ENCODE data around the gene LTBP4.
A peak's percentile ranks its signal among the peaks of the same experiment; 100 is the strongest.

The LTBP4 gene

DNA sequence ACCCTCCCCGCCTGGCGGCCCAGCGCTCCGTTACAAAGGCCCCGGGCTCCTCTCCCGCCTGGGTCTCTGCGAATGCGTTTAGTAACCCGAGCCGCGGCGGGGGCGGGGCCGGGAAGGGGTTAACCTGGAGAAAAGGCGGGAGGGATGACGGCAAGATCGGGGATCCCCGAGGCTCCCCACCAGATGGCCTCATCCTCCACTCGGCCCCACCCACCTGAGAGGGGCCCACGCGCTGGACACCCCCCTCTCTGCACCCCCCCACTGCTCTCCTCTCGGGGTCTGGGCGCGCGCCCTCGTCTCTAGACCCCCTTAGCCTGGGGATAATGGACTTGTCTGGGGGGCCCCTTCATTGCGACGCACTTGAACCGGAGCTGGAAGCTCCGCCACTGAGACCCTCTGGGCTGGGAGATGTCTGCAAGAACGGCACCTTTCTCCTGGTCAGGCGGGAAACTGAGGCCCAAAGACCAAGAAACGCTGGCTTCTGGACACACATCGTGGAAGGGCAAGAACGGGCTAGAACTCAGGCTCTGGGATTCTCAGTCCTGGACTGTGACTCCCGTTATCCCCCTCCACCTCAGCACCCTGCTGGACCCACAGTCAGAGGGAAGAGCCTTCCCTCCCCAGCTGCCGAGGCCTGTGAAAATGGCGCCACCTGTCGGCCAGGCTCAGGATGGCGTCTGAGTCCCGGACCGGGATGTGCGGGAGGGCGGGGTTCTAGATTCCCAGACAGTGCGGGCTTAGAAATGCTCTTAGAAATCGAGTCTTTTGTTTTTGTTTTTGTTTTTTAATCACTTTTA, 2.9 kb upstream of the LTBP4 start:
- H3K27ac ChIP-seq (replicated peaks) = no peak overlapping the region

GRCh38 chr19:40598918-40599307, 2.3 kb upstream of the LTBP4 start:
- no peak for DNase-seq (ENCODE audit: low read depth in 1 of 2, low spot score in 1 of 2)
- Histone ChIP-seq H3K27ac (replicated peaks) (no peak overlapping the region), H3K4me3 (replicated peaks; ENCODE audit: insufficient read depth, low read length) (no peak overlapping the region), H3K27me3 (ENCODE audit: insufficient read depth, poor library complexity, severe bottlenecking) (peaks cover 52% of the 10 kb centered on the region)
- TF ChIP-seq, protein P1, sequence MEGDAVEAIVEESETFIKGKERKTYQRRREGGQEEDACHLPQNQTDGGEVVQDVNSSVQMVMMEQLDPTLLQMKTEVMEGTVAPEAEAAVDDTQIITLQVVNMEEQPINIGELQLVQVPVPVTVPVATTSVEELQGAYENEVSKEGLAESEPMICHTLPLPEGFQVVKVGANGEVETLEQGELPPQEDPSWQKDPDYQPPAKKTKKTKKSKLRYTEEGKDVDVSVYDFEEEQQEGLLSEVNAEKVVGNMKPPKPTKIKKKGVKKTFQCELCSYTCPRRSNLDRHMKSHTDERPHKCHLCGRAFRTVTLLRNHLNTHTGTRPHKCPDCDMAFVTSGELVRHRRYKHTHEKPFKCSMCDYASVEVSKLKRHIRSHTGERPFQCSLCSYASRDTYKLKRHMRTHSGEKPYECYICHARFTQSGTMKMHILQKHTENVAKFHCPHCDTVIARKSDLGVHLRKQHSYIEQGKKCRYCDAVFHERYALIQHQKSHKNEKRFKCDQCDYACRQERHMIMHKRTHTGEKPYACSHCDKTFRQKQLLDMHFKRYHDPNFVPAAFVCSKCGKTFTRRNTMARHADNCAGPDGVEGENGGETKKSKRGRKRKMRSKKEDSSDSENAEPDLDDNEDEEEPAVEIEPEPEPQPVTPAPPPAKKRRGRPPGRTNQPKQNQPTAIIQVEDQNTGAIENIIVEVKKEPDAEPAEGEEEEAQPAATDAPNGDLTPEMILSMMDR (IDR thresholded peaks at IDR 0.05; ENCODE audit: insufficient read depth, low read length) = no peak
- TF ChIP-seq, protein P2, sequence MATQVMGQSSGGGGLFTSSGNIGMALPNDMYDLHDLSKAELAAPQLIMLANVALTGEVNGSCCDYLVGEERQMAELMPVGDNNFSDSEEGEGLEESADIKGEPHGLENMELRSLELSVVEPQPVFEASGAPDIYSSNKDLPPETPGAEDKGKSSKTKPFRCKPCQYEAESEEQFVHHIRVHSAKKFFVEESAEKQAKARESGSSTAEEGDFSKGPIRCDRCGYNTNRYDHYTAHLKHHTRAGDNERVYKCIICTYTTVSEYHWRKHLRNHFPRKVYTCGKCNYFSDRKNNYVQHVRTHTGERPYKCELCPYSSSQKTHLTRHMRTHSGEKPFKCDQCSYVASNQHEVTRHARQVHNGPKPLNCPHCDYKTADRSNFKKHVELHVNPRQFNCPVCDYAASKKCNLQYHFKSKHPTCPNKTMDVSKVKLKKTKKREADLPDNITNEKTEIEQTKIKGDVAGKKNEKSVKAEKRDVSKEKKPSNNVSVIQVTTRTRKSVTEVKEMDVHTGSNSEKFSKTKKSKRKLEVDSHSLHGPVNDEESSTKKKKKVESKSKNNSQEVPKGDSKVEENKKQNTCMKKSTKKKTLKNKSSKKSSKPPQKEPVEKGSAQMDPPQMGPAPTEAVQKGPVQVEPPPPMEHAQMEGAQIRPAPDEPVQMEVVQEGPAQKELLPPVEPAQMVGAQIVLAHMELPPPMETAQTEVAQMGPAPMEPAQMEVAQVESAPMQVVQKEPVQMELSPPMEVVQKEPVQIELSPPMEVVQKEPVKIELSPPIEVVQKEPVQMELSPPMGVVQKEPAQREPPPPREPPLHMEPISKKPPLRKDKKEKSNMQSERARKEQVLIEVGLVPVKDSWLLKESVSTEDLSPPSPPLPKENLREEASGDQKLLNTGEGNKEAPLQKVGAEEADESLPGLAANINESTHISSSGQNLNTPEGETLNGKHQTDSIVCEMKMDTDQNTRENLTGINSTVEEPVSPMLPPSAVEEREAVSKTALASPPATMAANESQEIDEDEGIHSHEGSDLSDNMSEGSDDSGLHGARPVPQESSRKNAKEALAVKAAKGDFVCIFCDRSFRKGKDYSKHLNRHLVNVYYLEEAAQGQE (IDR thresholded peaks at IDR 0.05; ENCODE audit: insufficient replicate concordance, low read depth) = no peak
- TF ChIP-seq SPI1 (IDR thresholded peaks at IDR 0.05; ENCODE audit: borderline replicate concordance, low read depth) = no peak
- TF ChIP-seq POLR2AphosphoS5 (IDR thresholded peaks at IDR 0.05; ENCODE audit: low read depth) = no peak
- TF ChIP-seq GABPA (IDR thresholded peaks at IDR 0.05; ENCODE audit: low read depth) = no peak

More for the DNA sequence above, 2.9 kb upstream of the LTBP4 start:
- TF ChIP-seq, protein P1 (IDR thresholded peaks at IDR 0.05; ENCODE audit: insufficient read depth, low read length) = peak; percentile 82
- TF ChIP-seq, protein P2 (IDR thresholded peaks at IDR 0.05; ENCODE audit: insufficient replicate concordance, low read depth) = no peak
- Histone ChIP-seq H3K4me3 (replicated peaks; ENCODE audit: insufficient read depth, low read length) (no peak overlapping the region), H3K27me3 (ENCODE audit: insufficient read depth, poor library complexity, severe bottlenecking) (peaks cover 52% of the 10 kb centered on the region)
- DNase-seq (ENCODE audit: low read depth in 1 of 2, low spot score in 1 of 2) = peak in 1 of 2 experiments; percentile 78

- TF ChIP-seq, protein P2 (IDR thresholded peaks at IDR 0.05; ENCODE audit: insufficient replicate concordance, low read depth) = no peak
- TF ChIP-seq, protein P1 (IDR thresholded peaks at IDR 0.05; ENCODE audit: insufficient read depth, low read length) = no peak
- TF ChIP-seq SPI1 (IDR thresholded peaks at IDR 0.05; ENCODE audit: borderline replicate concordance, low read depth) (no peak), GABPA (IDR thresholded peaks at IDR 0.05; ENCODE audit: low read depth) (no peak), POLR2AphosphoS5 (IDR thresholded peaks at IDR 0.05; ENCODE audit: low read depth) (no peak)
- peaks cover 52% of the 10 kb centered on the region for H3K27me3 ChIP-seq (ENCODE audit: insufficient read depth, poor library complexity, severe bottlenecking)
- no peak overlapping the region for H3K4me3 ChIP-seq (replicated peaks; ENCODE audit: insufficient read depth, low read length)
- no peak overlapping the region for H3K27ac ChIP-seq (replicated peaks)
- DNase-seq (ENCODE audit: low read depth in 1 of 2, low spot score in 1 of 2) = no peak
Measured at GRCh38 chr19:40599331-40599901, 1.8 kb upstream of the LTBP4 start.

All from HL-60 (cell line).